K562 (cell line): Measurements from ENCODE around the gene ZNHIT2. TPM values are rescaled to one million over a fixed set of nuclear protein-coding genes. Genes with fewer than 3 reads are reported as not detected.

Experiments
- BRF2 ChIP-seq: IDR thresholded peaks from 3 replicates; pipeline ENCODE4 v1.6.1; 2011; ENCODE audit warnings: borderline replicate concordance, mild to moderate bottlenecking; ENCODE audit not compliant: insufficient read length, insufficient read depth
- CLOCK ChIP-seq: fragments of 250-450 bp; sonication (Bioruptor Pico); IDR thresholded peaks from 2 replicates; pipeline ENCODE4 v1.4.0; 2020; ENCODE audit warnings: mild to moderate bottlenecking, moderate library complexity, borderline replicate concordance
- CSDE1 ChIP-seq, 2 experiments: fragments of 450-650 bp; IDR thresholded peaks; 2 replicates each; pipeline ENCODE4 v1.6.1; 2016; ENCODE audit warnings: mild to moderate bottlenecking in 1 of 2
- CXXC5 ChIP-seq: fragments of 250-450 bp; sonication (Bioruptor Pico); IDR thresholded peaks from 2 replicates; pipeline ENCODE4 v1.8.0; 2022; ENCODE audit warnings: inconsistent platforms, mild to moderate bottlenecking, moderate library complexity
- E2F6 ChIP-seq, 2 experiments: IDR thresholded peaks; 2 replicates each; pipeline ENCODE4 v1.6.1; 2011; ENCODE audit warnings: borderline replicate concordance in 1 of 2, control low read depth in 1 of 2, low read depth in 1 of 2, low read length in 1 of 2, mild to moderate bottlenecking in 1 of 2, mixed read lengths in 1 of 2, moderate library complexity in 1 of 2; ENCODE audit not compliant: insufficient read depth in 1 of 2, insufficient read length in 1 of 2, poor library complexity in 1 of 2, severe bottlenecking in 1 of 2; ENCODE audit errors: extremely low read depth in 1 of 2
- ETS1 ChIP-seq: conservative IDR thresholded peaks from 2 replicates; pipeline ENCODE4 v1.6.1; 2011; ENCODE audit warnings: low read depth, mild to moderate bottlenecking, low read length; ENCODE audit not compliant: control insufficient read depth
- JUN ChIP-seq, 2 experiments: sonication (generic) in 1 of 2; formaldehyde crosslinking in 1 of 2; IDR thresholded peaks; 2 replicates each; pipeline versions ENCODE4 v1.6.1 to v1.8.0; 2012 to 2022; ENCODE audit warnings: borderline replicate concordance in 2 of 2, mild to moderate bottlenecking in 2 of 2, improper control_type of control experiment in 1 of 2, low read depth in 1 of 2, low read length in 1 of 2, missing genetic modification reagents in 1 of 2
- MTA1 ChIP-seq: fragments of 450-650 bp; IDR thresholded peaks from 2 replicates; pipeline ENCODE4 v1.6.1; 2017; ENCODE audit warnings: borderline replicate concordance
- NCOA6 ChIP-seq: fragments of 450-650 bp; IDR thresholded peaks from 2 replicates; pipeline ENCODE4 v1.6.1; 2017; ENCODE audit warnings: mild to moderate bottlenecking
- NR0B1 ChIP-seq: fragments of 450-650 bp; IDR thresholded peaks from one replicate; pipeline ENCODE4 v1.6.1; 2018; ENCODE audit warnings: mild to moderate bottlenecking, moderate library complexity; ENCODE audit not compliant: partially characterized antibody
- PHF8 ChIP-seq: fragments of 200-600 bp; sonication (generic); IDR thresholded peaks from 2 replicates; pipeline ENCODE4 v1.6.1; 2012; ENCODE audit warnings: mixed run types, mild to moderate bottlenecking, inconsistent platforms, low read length, moderate library complexity, borderline replicate concordance
- POLR2AphosphoS2 ChIP-seq: IDR thresholded peaks from 2 replicates; pipeline ENCODE4 v1.6.1; 2012; ENCODE audit warnings: low read length, improper control_type of control experiment
- PTTG1 ChIP-seq: fragments of 450-650 bp; IDR thresholded peaks from 2 replicates; pipeline ENCODE4 v1.6.1; 2016; ENCODE audit warnings: low read depth, mild to moderate bottlenecking, missing genetic modification characterization, missing compliant biosample characterization
- SMARCC2 ChIP-seq: fragments of 450-650 bp; IDR thresholded peaks from 2 replicates; pipeline ENCODE4 v1.6.1; 2017; ENCODE audit warnings: antibody characterized with exemption, moderate library complexity, mild to moderate bottlenecking, low read depth
- SRF ChIP-seq, 2 experiments: fragments of 250-450, 450-650 bp in 1 of 2; sonication (Bioruptor Pico) in 1 of 2; sonication (generic) in 1 of 2; formaldehyde crosslinking; IDR thresholded peaks; 2 replicates each; pipeline versions ENCODE4 v1.5.0 to v1.5.1; 2020 to 2022; ENCODE audit warnings: mild to moderate bottlenecking in 1 of 2, missing genetic modification reagents in 1 of 2
- SUPT5H ChIP-seq: fragments of 450-650 bp; IDR thresholded peaks from 2 replicates; pipeline ENCODE4 v1.6.1; 2016
- WHSC1 ChIP-seq: IDR thresholded peaks from one replicate; pipeline ENCODE4 v1.6.1; 2012; ENCODE audit warnings: low read length, control low read depth, inconsistent platforms
- ZNF408 ChIP-seq: fragments of 250-450 bp; sonication (Bioruptor Pico); IDR thresholded peaks from 2 replicates; pipeline ENCODE4 v1.4.0; 2020; ENCODE audit warnings: low read depth, mild to moderate bottlenecking, moderate library complexity
- polyA plus RNA-seq, 8 experiments: library from polyadenylated mRNA; depleted of rRNA in 4 of 8; stranded (reverse) in 5 of 8; unstranded in 3 of 8; fragments of >200 nt; fragmentation: Nextera tagmentation in 2 of 8; fragmentation: Illumina TruSeq in 1 of 8; extraction: Ambion mirVana in 2 of 8; extraction: Trizol in 1 of 8; gene quantifications; 2 replicates each; pipeline versions ENCODE4 v1.2.1 to v1.2.3, GENCODE V29; 2011 to 2014; ENCODE audit warnings: inconsistent platforms in 1 of 8, missing spikeins in 1 of 8
- total RNA-seq, 7 experiments: library from RNA; depleted of rRNA in 6 of 7; stranded (reverse); fragments of >200 nt in 6 of 7; fragmentation: Illumina TruSeq in 2 of 7; extraction: Trizol in 2 of 7; gene quantifications; 2 replicates each; pipeline versions ENCODE4 v1.2.1 to v1.2.3, GENCODE V29; 2011 to 2021; ENCODE audit warnings: low replicate concordance in 1 of 7

The ZNHIT2 gene
- total and polyA plus RNA-seq, 9 of the 15 experiments (the other 6 are each of a cell fraction or from before 2014, with no cell fraction given) = 0.08 to 39.0 (median 2.5) TPM

- TF ChIP-seq NR0B1 (no peak), BRF2 (no peak), SMARCC2 (no peak), PHF8 (peak; percentile 96), SUPT5H (peak; percentile 94), ETS1 (no peak), ZNF408 (CRISPR knock-in tag) (no peak), CSDE1 (IDR thresholded peaks at IDR 0.05) (peak in 1 of 2 experiments; percentile 47; a peak in 1 of 4 replicates), SRF (CRISPR knock-in tag; IDR thresholded peaks at IDR 0.05) (peak in 1 of 2 experiments; percentile 76; a peak in 1 of 4 replicates), MTA1 (peak; percentile 98), NCOA6 (no peak), JUN (IDR thresholded peaks at IDR 0.05; ENCODE audit: borderline replicate concordance, low read depth, low read length) (peak; percentile 53; the same call in 1 of the 2 replicates), JUN (CRISPR knock-in tag; IDR thresholded peaks at IDR 0.05; ENCODE audit: borderline replicate concordance) (no peak), PTTG1 (tag) (no peak), WHSC1 (no peak), CLOCK (CRISPR knock-in tag) (no peak), POLR2AphosphoS2 (no peak; the same call in 1 of the 2 replicates), CXXC5 (CRISPR knock-in tag) (peak; percentile 98), E2F6 (IDR thresholded peaks at IDR 0.05; ENCODE audit: borderline replicate concordance in 1 of 2, extremely low read depth in 1 of 2, insufficient read depth in 1 of 2, insufficient read length in 1 of 2, low read depth in 1 of 2, low read length in 1 of 2, poor library complexity in 1 of 2, severe bottlenecking in 1 of 2) (peak in 1 of 2 experiments; percentile 29)
These were observed 4.6 kb upstream of the ZNHIT2 start, which contains the start of the genes FAU and MRPL49 (continued) for GRCh38 chr11:65121865-65122696.
